GM19463 (cell line): Measurements from ENCODE around the gene CCDC134.
"Not testable (repeated sequence)": the region's sequence is repeated elsewhere in the genome, so short reads cannot be mapped to it uniquely, and the experiment has no call there.

ENCODE experiments used
- ATAC-seq: cut with Tn5 transposase; IDR thresholded peaks from one replicate; pipeline ENCODE4 v1.9.1; 2021; ENCODE audit warnings: mild to moderate bottlenecking, moderate library complexity; ENCODE audit not compliant: unreplicated experiment

CCDC134 gene

GRCh38 chr22:41822317-41823057 lies 22.0 kb downstream of the CCDC134 start:
- ATAC-seq: no peak

DNA sequence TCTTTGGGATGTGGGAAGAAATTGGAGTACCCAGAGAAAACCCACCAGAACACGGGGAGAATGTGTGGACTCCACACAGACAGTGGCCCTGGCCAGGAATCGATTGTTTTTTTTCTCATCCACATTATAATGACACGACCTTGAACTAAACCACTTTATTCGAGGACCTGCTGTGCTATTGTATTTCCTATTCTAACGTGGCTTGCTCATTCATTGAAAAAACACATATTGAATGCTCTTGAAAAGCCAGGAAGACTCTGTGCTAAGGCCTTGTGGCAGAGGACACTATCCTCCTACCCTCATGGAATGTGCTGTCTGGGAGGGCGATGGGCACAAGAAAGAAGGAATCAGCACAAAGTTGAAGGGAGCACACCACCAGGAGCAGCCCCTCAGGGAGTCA lies 23.3 kb downstream of the CCDC134 start:
- no peak for ATAC-seq

DNA sequence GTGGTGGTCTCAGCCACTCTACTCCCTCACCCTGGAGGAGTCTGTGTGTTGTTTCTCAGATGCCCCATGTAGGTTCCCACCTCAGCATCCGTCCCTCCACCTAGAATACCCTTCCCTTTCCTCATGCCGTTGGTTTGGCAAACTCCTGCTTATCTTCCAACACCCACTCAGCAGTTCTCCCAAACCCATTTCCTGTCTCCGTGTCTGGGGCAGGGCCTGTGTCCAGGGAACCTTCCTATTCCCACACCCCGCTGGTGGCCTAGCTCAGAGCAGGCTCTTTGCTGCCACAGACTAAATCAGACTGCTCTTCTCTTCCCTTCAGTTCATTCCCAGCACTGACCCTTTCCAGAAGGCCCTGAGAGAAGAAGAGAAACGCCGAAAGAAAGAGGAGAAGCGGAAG lies 24.9 kb downstream of the CCDC134 start:
- ATAC-seq: no peak

DNA sequence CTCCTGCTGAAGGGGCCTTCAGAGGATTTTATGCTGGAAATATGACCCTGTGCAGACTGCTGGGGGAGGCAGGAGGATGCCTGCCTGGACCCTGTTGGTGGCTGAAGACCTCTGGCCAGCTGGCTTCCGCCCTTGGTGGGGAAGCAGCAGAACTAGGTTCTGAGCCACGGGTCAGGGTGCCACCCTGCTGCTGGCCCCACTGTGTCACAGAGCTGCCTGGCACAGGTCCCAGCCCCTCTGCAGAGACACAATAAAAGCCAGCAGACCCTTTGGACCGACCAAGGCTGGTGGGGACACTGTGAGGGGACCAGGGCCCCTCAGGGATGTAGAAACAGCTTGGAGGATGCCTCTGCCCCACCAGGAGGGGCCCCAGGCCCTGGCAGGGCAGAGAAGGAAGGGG lies 25.5 kb downstream of the CCDC134 start:
- ATAC-seq: no peak

GRCh38 chr22:41826430-41827383 lies 26.2 kb downstream of the CCDC134 start:
- ATAC-seq: no peak

GRCh38 chr22:41827671-41828070 lies 27.2 kb downstream of the CCDC134 start:
- no peak for ATAC-seq

GRCh38 chr22:41828516-41828915 lies 28.0 kb downstream of the CCDC134 start:
- ATAC-seq: no peak

DNA sequence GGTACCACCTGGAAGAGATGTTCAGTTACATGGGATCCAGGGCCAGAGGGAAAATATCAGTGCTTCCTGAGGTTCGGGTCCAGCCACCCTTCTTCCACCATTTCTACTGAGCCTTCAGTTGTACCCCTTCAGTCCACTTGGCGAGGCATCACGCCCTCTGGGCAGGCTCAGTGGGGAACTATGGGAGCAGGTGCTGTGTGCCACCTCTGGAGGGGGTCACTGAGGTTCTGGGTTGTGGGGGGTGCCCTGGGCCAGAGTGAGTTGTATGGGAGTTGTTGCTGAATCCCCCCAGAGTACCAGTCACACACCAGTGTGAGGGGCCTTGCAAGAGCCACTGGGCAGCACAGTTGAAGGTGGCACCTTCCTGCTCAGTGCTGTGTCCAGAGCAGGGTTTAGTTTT lies 29.7 kb downstream of the CCDC134 start:
- ATAC-seq: no peak

DNA sequence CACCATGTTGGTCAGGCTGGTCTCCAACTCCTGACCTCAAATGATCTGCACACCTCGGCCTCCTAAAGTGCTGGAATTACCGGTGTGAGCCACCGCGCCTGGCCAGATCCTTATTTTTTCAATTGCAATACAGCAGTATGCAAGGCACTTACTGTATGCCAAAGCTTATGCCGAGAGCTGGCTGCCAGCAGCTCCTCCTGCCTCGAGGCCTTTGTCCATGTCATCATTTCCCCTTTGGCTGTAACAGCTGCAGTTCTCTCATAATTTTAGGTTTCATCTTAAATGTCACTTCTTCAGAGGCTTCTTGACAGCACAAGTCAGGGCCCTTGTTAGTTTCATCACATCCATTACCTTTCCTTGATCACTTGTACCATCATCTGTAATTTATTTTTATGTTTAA lies 30.9 kb downstream of the CCDC134 start:
- ATAC-seq: no peak

DNA sequence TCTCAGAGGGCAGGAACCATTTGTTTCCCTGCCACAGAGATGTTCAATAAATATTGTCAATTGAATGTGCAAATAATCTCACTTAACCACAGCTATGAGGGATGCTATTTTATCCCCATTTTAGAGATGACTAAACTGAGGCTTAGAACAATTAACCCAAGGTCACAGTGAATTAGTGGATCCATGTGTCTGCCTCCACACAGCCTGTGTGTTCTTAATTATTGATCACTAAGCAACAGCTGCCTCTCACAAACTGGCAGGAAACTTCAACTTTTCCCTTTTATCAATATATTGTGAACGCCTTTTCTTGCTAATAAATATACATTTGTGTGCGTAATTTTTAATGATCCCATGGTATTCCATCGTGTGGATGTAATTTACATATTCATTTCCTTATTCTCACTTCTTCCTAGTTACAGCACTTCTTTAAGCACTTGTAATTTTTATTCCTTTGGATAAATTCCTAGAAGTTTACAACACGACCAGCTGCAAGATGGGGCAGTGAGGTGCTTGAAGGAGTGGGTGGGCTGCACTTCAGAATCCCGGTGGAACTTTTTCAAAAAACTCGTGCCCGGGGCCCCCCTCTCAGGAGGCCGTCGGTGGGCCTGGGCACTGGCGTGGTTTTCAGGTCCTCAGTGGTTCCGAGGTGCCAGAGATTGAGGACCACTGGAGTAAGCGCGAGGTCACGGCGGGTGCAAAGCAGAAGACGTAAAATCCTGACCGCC lies 31.5 kb downstream of the CCDC134 start:
- no peak for ATAC-seq

DNA sequence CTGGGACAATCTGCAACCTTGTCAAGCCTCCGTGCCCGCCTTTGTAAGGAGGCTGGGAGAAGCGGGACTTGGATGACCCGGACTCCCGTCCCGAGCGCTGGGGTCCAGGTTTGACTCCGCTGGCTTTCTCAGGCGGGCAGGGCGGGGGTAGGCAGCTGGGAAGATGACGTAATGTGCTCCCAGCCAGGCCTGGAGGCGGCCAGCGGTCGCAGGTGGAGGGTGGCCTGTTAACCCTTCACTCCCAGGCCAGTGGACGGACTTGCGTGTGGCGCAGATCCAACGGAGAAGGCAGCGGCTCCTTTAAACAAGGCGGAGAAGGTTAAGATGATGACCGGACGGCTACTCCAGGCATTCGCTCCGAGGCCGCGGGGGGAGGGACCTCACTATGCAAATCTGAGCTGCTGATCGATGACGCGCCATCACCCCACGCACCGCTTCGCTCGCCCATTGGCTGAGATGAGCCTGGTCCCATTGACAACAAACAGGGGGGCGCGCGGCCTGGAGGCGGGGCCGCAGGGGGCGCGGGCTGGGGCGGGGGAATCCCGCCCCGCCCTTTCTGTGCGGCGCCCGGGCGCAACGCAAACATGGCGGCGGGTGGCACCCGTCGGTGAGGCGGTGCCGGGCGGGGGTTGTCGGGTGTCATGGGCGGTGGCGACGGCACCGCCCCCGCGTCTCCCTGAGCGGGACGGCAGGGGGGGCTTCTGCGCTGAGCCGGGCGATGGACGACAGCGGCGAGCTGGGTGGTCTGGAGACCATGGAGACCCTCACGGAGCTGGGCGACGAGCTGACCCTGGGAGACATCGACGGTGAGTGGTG lies 32.3 kb downstream of the CCDC134 start, which contains the start of gene SREBF2:
TSS of gene SREBF2 (plus strand) at position 553 of the 816 bp plus-strand sequence. CDS start at position 719, 166 bp downstream.
- ATAC-seq: peak; percentile 87

GRCh38 chr22:41833369-41834004 lies 33.0 kb downstream of the CCDC134 start:
- ATAC-seq: peak; percentile 10

GRCh38 chr22:41834005-41834944 lies 33.8 kb downstream of the CCDC134 start:
- ATAC-seq: no peak

DNA sequence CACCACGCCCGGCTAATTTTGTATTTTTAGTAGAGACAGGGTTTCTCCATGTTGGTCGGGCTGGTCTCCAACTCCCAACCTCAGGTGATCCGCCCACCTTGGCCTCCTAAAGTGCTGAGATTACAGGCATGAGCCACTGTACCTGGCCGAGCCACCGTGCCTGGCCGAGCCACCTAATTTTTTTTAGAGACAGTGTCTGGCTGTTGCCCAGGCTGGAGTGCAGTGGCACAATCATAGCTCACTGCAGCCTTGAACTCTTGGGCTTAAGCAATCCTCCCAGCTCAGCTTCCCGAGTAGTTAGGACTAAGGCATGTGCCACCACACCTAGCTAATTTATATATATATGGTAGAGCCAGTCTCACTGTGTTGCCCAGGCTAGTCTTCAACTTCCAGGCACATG lies 35.0 kb downstream of the CCDC134 start:
- not testable (repeated sequence) for ATAC-seq

DNA sequence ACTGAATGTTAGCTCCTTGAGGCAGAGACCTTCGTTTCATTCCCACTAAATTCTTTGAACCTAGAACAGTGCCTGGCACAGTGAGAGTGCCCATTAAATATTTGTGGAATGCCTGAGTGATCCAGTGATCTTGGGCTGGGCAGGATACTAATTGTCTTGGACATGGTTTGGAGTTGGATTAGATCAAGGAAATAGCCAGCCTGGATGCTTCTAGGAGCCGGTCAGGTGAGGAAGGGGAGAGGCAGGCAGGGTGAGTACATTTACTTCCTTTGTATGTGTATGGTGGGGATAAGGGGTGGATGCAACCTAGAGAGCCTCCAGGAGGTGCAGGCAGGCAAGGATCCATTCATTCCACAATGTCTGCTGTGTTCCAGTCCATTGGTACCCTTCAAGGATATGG lies 36.1 kb downstream of the CCDC134 start:
- ATAC-seq: no peak

DNA sequence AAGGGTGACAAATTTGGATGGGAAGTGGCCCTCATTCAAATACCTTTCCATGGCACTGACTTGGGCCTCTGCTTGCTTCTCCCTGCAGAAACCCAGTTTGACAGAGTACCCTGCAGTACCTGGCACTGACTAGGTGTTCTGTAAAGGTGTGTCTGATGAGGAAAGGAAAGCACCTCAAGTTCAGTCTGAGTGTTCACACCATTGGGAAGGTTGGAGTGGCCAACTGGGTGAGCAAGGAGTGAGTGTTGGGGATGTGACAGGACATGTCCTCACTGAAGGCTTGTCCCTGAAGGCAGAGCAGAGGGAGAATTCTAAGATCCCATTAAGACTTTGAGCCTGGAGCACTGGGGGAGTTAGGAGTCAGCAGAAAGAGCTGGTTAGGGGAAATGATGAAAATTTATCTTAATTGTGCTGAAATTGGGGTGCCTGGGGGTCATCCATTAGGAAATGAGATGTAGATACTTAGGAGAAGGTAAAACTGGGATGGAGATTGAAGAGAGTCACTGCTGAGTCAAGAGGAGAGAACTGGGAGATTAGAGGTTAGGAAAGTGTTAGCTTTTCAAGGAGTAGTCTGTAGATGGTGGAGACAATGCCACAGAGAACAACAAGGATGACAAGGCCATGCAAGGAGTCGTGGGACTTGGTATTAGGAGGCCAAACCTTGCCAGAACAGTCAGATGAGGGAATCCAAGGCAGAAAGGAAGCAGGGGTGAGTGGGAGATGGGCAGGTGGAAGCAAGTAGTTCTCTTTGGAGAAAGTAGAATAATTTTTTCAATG lies 38.6 kb downstream of the CCDC134 start:
- ATAC-seq: no peak

DNA sequence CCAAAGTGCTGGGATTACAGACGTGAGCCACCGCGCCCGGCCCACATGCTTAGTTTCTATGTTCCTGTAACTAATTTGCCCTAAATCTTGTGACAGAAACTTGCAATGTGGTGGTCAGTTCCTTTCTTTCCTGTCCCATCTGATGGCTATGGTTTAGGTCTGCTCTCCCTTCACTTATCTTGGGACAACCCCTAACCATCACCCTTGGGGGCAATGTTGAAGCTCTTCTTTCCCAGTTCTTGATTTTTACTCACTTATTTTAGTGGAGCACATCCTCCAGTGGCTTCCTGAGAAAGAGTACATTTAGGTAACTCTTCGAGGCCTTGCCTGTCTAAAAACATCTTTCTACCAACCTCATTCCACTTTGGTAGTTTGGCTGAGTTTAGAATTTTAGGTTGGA lies 39.7 kb downstream of the CCDC134 start:
- no peak for ATAC-seq

- ATAC-seq: no peak
Measured at GRCh38 chr22:41841085-41841712, 40.7 kb downstream of the CCDC134 start.
